ENCODE results near the gene CNDP2.

GRCh38 chr18:74478316-74478715, 17.8 kb upstream of the CNDP2 start:
- no peak for TF ChIP-seq CTCF (IDR thresholded peaks at IDR 0.05)
- no peak for TF ChIP-seq POLR2A (IDR thresholded peaks at IDR 0.05)
- no peak for TF ChIP-seq POLR2AphosphoS5 (IDR thresholded peaks at IDR 0.05; ENCODE audit: insufficient read depth in 1 of 2, low read depth in 1 of 2)

Data from vagina (tissue), 2 donors.